H1 (cell line): ENCODE results near the gene STXBP5. TPM values are rescaled to one million over a fixed set of nuclear protein-coding genes. Genes with fewer than 3 reads are reported as not detected.

Experiments
- CTCF ChIA-PET: fragments of 300-600 bp; sonication (Branson Sonifier 250); formaldehyde crosslinking; loops from one replicate; lab custom pipeline; 2021; ENCODE audit not compliant: partially characterized antibody; lab: Charles Lee
- POLR2A ChIA-PET: fragments of 300-600 bp; sonication (Branson Sonifier 250); formaldehyde crosslinking; loops from one replicate; lab custom pipeline; 2021; ENCODE audit warnings: inconsistent platforms; ENCODE audit not compliant: partially characterized antibody; lab: Charles Lee
- DNase-seq, 2 experiments: peaks; one replicate each; pipeline versions ENCODE4 v3.0.0 to v3.0.0-alpha.2; 2010 to 2022; ENCODE audit warnings: low spot score in 2 of 2, low read depth in 1 of 2, mixed read lengths in 1 of 2
- FAIRE-seq: peaks from 2 replicates; lab custom pipeline; 2011; peaks lifted over from hg19 to GRCh38; lab: Jason Lieb, UNC
- H2AFZ ChIP-seq: 2 replicates; pipeline ENCODE4 v1.8.1; 2012; ENCODE audit warnings: low read length, inconsistent platforms
- H2AK5ac ChIP-seq: 2 replicates; pipeline ENCODE4 v1.6.1; 2013; ENCODE audit warnings: low read depth, low read length
- H2BK120ac ChIP-seq: replicated peaks from 2 replicates; pipeline ENCODE3; 2013; ENCODE audit warnings: low read depth, low read length, inconsistent platforms
- H2BK12ac ChIP-seq: 2 replicates; pipeline ENCODE4 v1.6.1; 2013; ENCODE audit warnings: low read depth, low read length
- H2BK15ac ChIP-seq: 2 replicates; pipeline ENCODE4 v1.6.1; 2013; ENCODE audit warnings: low read length
- H2BK20ac ChIP-seq: 2 replicates; pipeline ENCODE4 v1.6.1; 2013; ENCODE audit warnings: low read length
- H2BK5ac ChIP-seq: 2 replicates; pipeline ENCODE4 v1.6.1; 2013; ENCODE audit warnings: low read depth, low read length
- H3K14ac ChIP-seq: 2 replicates; pipeline ENCODE4 v1.6.1; 2013; ENCODE audit warnings: inconsistent platforms; ENCODE audit not compliant: insufficient read length
- H3K18ac ChIP-seq: 2 replicates; pipeline ENCODE4 v1.6.1; 2013; ENCODE audit warnings: low read length; ENCODE audit errors: extremely low read depth
- H3K23ac ChIP-seq: 2 replicates; pipeline ENCODE4 v1.6.1; 2013; ENCODE audit warnings: inconsistent platforms; ENCODE audit not compliant: insufficient read length
- H3K23me2 ChIP-seq: 2 replicates; pipeline ENCODE4 v1.6.1; 2013; ENCODE audit warnings: low read depth, low read length
- H3K27ac ChIP-seq: 2 replicates; pipeline ENCODE4 v1.6.1; 2011; ENCODE audit warnings: low read depth, low read length, inconsistent platforms
- H3K27me3 ChIP-seq, 4 experiments: replicated peaks in 1 of 4; 1 replicate in 1 of 4; 2 replicates in 3 of 4; pipeline versions ENCODE4 v1.6.1 to v1.8.1; 2011 to 2013; ENCODE audit warnings: low read length in 3 of 4, mild to moderate bottlenecking in 3 of 4, inconsistent platforms in 2 of 4, mixed read lengths in 2 of 4, moderate library complexity in 1 of 4; ENCODE audit not compliant: control insufficient read depth in 3 of 4, insufficient read depth in 3 of 4; ENCODE audit errors: extremely low read depth in 1 of 4
- H3K36me3 ChIP-seq, 4 experiments: 2 replicates each; pipeline versions ENCODE4 v1.6.1 to v1.8.1; 2011 to 2013; ENCODE audit warnings: mild to moderate bottlenecking in 4 of 4, low read length in 3 of 4, moderate library complexity in 2 of 4, control low read depth in 1 of 4, inconsistent platforms in 1 of 4; ENCODE audit not compliant: insufficient read depth in 4 of 4, control insufficient read depth in 2 of 4
- H3K4ac ChIP-seq: replicated peaks from 2 replicates; pipeline ENCODE3; 2013; ENCODE audit warnings: low read length, low read depth, mixed read lengths, inconsistent platforms; ENCODE audit not compliant: insufficient read length
- H3K4me1 ChIP-seq, 4 experiments: replicated peaks in 1 of 4; 1 replicate in 1 of 4; 2 replicates in 3 of 4; pipeline versions ENCODE4 v1.6.1 to v1.8.1; 2011 to 2013; ENCODE audit warnings: low read length in 3 of 4, inconsistent platforms in 2 of 4, mixed read lengths in 1 of 4; ENCODE audit not compliant: insufficient read depth in 4 of 4, control insufficient read depth in 3 of 4
- H3K4me2 ChIP-seq, 2 experiments: 2 replicates each; pipeline versions ENCODE4 v1.6.1 to v1.8.1; 2011 to 2013; ENCODE audit warnings: low read depth in 2 of 2, low read length in 2 of 2, control low read depth in 1 of 2, inconsistent platforms in 1 of 2, mild to moderate bottlenecking in 1 of 2; ENCODE audit not compliant: insufficient read depth in 1 of 2
- H3K4me3 ChIP-seq, 4 experiments: fragments of 200-600, 300-600 bp in 1 of 4; sonication (generic), shearing (Covaris generic), sonication (Bioruptor Twin) in 1 of 4; 2 replicates each; pipeline versions ENCODE4 v1.5.1 to v1.8.1; 2011 to 2016; ENCODE audit warnings: low read length in 4 of 4, low read depth in 3 of 4, control low read depth in 2 of 4, inconsistent platforms in 2 of 4, mild to moderate bottlenecking in 2 of 4, mixed read lengths in 1 of 4, moderate library complexity in 1 of 4; ENCODE audit not compliant: insufficient read depth in 2 of 4; ENCODE audit errors: extremely low read depth in 1 of 4
- H3K56ac ChIP-seq: replicated peaks from 2 replicates; pipeline ENCODE3; 2013; ENCODE audit warnings: low read depth, mild to moderate bottlenecking, mixed read lengths, low read length, inconsistent platforms; ENCODE audit not compliant: insufficient read length
- H3K79me1 ChIP-seq: 2 replicates; pipeline ENCODE4 v1.6.1; 2013; ENCODE audit warnings: low read depth, low read length, control low read depth
- H3K79me2 ChIP-seq, 2 experiments: 2 replicates each; pipeline versions ENCODE4 v1.6.1 to v1.8.1; 2012 to 2013; ENCODE audit warnings: low read length in 2 of 2, mild to moderate bottlenecking in 2 of 2, inconsistent platforms in 1 of 2; ENCODE audit not compliant: insufficient read depth in 2 of 2, control insufficient read depth in 1 of 2
- H3K9ac ChIP-seq, 4 experiments: replicated peaks in 1 of 4; 1 replicate in 1 of 4; 2 replicates in 3 of 4; pipeline versions ENCODE4 v1.6.1 to v1.8.1; 2011 to 2013; ENCODE audit warnings: low read depth in 3 of 4, low read length in 3 of 4, control low read depth in 2 of 4, mild to moderate bottlenecking in 2 of 4, moderate library complexity in 2 of 4, inconsistent platforms in 1 of 4; ENCODE audit errors: extremely low read depth in 1 of 4
- H3K9me3 ChIP-seq, 2 experiments: 2 replicates each; pipeline versions ENCODE4 v1.6.1 to v1.8.1; 2012 to 2013; ENCODE audit warnings: mild to moderate bottlenecking in 2 of 2, moderate library complexity in 2 of 2, control low read depth in 1 of 2, inconsistent platforms in 1 of 2, low read depth in 1 of 2, low read length in 1 of 2, mixed read lengths in 1 of 2; ENCODE audit not compliant: insufficient read depth in 2 of 2
- H4K20me1 ChIP-seq, 2 experiments: replicated peaks in 1 of 2; 2 replicates each; pipeline versions ENCODE3 to v1.8.1; 2011 to 2013; ENCODE audit warnings: inconsistent platforms in 2 of 2, low read length in 2 of 2, mild to moderate bottlenecking in 1 of 2; ENCODE audit not compliant: insufficient read depth in 2 of 2, control insufficient read depth in 1 of 2
- H4K5ac ChIP-seq: 2 replicates; pipeline ENCODE4 v1.6.1; 2013; ENCODE audit warnings: low read length, low read depth, mixed read lengths, inconsistent platforms; ENCODE audit not compliant: insufficient read length
- H4K8ac ChIP-seq: 2 replicates; pipeline ENCODE4 v1.8.0; 2013; ENCODE audit warnings: mild to moderate bottlenecking, moderate library complexity, low read length, inconsistent platforms; ENCODE audit not compliant: insufficient read depth; ENCODE audit errors: extremely low read depth
- H4K91ac ChIP-seq: replicated peaks from 2 replicates; pipeline ENCODE3; 2013; ENCODE audit warnings: low read length, mixed read lengths, inconsistent platforms; ENCODE audit not compliant: insufficient read length
- WGBS, 2 experiments: shearing (Covaris generic) in 1 of 2; methylation state at CpG; one replicate each; pipeline versions ENCODE4 v1.1.6 to v1.1.7; 2013 to 2015; ENCODE audit warnings: low lambda C conversion rate in 2 of 2, mixed read lengths in 2 of 2, inconsistent platforms in 1 of 2, low coverage in 1 of 2, missing lambda C conversion rate in 1 of 2; ENCODE audit not compliant: insufficient replicate concordance in 2 of 2, insufficient coverage in 1 of 2, insufficient read length in 1 of 2; ENCODE audit errors: extremely low coverage in 1 of 2, missing lambda C conversion rate in 1 of 2; 5-methylcytosine and 5-hydroxymethylcytosine counted together
- polyA plus RNA-seq, 7 experiments: library from polyadenylated mRNA; depleted of rRNA in 3 of 7; stranded (reverse) in 5 of 7; unstranded in 2 of 7; fragments of >200 nt in 5 of 7; fragments of 200-250 nt in 2 of 7; gene quantifications; 1 replicate in 5 of 7; 2 replicates in 1 of 7; 4 replicates in 1 of 7; pipeline versions ENCODE4 v1.2.1 to v1.2.3, GENCODE V29; 2011 to 2013; ENCODE audit warnings: missing spikeins in 2 of 7, mixed read lengths in 2 of 7
- total RNA-seq: library from RNA; stranded (reverse); fragmentation: NEBNext Ultra II Directional; extraction: Animal tissue kit (Norgen Biotek cat#: 25700); gene quantifications from 2 replicates; pipeline ENCODE4 v1.2.1, GENCODE V29; 2021
- TF ChIP-seq, protein P1 (sequence below): fragments of 300-600 bp; sonication (generic); IDR thresholded peaks from 2 replicates; pipeline ENCODE4 v1.7.1; 2012; ENCODE audit warnings: low read length, moderate library complexity, mild to moderate bottlenecking, inconsistent platforms; ENCODE audit not compliant: insufficient replicate concordance

The STXBP5 gene
- total and polyA plus RNA-seq, 2 of the 8 experiments (the other 6 are each of a cell fraction or from before 2014, with no cell fraction given) = 2.7 to 10.8 TPM

GRCh38 chr6:147185216-147185615 lies 19.0 kb upstream of the STXBP5 start:
- no peak overlapping the region for H2AFZ ChIP-seq
- WGBS, 2 experiments = 94% methylated on average over 3 of the region's 3 CpGs; no CpG with 5 or more reads in 1 of the 2 experiments
- CTCF ChIA-PET = no interaction called here
- TF ChIP-seq, protein P1, sequence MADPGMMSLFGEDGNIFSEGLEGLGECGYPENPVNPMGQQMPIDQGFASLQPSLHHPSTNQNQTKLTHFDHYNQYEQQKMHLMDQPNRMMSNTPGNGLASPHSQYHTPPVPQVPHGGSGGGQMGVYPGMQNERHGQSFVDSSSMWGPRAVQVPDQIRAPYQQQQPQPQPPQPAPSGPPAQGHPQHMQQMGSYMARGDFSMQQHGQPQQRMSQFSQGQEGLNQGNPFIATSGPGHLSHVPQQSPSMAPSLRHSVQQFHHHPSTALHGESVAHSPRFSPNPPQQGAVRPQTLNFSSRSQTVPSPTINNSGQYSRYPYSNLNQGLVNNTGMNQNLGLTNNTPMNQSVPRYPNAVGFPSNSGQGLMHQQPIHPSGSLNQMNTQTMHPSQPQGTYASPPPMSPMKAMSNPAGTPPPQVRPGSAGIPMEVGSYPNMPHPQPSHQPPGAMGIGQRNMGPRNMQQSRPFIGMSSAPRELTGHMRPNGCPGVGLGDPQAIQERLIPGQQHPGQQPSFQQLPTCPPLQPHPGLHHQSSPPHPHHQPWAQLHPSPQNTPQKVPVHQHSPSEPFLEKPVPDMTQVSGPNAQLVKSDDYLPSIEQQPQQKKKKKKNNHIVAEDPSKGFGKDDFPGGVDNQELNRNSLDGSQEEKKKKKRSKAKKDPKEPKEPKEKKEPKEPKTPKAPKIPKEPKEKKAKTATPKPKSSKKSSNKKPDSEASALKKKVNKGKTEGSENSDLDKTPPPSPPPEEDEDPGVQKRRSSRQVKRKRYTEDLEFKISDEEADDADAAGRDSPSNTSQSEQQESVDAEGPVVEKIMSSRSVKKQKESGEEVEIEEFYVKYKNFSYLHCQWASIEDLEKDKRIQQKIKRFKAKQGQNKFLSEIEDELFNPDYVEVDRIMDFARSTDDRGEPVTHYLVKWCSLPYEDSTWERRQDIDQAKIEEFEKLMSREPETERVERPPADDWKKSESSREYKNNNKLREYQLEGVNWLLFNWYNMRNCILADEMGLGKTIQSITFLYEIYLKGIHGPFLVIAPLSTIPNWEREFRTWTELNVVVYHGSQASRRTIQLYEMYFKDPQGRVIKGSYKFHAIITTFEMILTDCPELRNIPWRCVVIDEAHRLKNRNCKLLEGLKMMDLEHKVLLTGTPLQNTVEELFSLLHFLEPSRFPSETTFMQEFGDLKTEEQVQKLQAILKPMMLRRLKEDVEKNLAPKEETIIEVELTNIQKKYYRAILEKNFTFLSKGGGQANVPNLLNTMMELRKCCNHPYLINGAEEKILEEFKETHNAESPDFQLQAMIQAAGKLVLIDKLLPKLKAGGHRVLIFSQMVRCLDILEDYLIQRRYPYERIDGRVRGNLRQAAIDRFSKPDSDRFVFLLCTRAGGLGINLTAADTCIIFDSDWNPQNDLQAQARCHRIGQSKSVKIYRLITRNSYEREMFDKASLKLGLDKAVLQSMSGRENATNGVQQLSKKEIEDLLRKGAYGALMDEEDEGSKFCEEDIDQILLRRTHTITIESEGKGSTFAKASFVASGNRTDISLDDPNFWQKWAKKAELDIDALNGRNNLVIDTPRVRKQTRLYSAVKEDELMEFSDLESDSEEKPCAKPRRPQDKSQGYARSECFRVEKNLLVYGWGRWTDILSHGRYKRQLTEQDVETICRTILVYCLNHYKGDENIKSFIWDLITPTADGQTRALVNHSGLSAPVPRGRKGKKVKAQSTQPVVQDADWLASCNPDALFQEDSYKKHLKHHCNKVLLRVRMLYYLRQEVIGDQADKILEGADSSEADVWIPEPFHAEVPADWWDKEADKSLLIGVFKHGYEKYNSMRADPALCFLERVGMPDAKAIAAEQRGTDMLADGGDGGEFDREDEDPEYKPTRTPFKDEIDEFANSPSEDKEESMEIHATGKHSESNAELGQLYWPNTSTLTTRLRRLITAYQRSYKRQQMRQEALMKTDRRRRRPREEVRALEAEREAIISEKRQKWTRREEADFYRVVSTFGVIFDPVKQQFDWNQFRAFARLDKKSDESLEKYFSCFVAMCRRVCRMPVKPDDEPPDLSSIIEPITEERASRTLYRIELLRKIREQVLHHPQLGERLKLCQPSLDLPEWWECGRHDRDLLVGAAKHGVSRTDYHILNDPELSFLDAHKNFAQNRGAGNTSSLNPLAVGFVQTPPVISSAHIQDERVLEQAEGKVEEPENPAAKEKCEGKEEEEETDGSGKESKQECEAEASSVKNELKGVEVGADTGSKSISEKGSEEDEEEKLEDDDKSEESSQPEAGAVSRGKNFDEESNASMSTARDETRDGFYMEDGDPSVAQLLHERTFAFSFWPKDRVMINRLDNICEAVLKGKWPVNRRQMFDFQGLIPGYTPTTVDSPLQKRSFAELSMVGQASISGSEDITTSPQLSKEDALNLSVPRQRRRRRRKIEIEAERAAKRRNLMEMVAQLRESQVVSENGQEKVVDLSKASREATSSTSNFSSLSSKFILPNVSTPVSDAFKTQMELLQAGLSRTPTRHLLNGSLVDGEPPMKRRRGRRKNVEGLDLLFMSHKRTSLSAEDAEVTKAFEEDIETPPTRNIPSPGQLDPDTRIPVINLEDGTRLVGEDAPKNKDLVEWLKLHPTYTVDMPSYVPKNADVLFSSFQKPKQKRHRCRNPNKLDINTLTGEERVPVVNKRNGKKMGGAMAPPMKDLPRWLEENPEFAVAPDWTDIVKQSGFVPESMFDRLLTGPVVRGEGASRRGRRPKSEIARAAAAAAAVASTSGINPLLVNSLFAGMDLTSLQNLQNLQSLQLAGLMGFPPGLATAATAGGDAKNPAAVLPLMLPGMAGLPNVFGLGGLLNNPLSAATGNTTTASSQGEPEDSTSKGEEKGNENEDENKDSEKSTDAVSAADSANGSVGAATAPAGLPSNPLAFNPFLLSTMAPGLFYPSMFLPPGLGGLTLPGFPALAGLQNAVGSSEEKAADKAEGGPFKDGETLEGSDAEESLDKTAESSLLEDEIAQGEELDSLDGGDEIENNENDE = no peak

More at GRCh38 chr6:147185216-147185615, 19.0 kb upstream of the STXBP5 start:
- FAIRE-seq (no peak), DNase-seq (no peak)
- Histone ChIP-seq H3K9ac (no peak overlapping the region), H3K79me1 (no peaks in the 10 kb centered on the region), H3K36me3 (no peaks in the 10 kb centered on the region), H2BK15ac (no peak overlapping the region), H3K79me2 (no peaks in the 10 kb centered on the region), H4K8ac (no peak overlapping the region), H2BK5ac (no peak overlapping the region), H2AK5ac (no peak overlapping the region), H3K14ac (no peak overlapping the region), H3K4me3 (no peak overlapping the region), H3K18ac (no peak overlapping the region), H3K27ac (no peak overlapping the region), H3K27me3 (no peaks in the 10 kb centered on the region), H3K56ac (no peak overlapping the region), H4K5ac (no peak overlapping the region), H2BK12ac (no peak overlapping the region), H3K23ac (no peak overlapping the region), H2BK120ac (no peak overlapping the region), H3K4me2 (no peak overlapping the region), H4K91ac (no peak overlapping the region), H4K20me1 (no peaks in the 10 kb centered on the region), H3K4ac (no peak overlapping the region), H3K4me1 (no peaks in the 10 kb centered on the region), H2BK20ac (no peak overlapping the region), H3K23me2 (no peaks in the 10 kb centered on the region), H3K9me3 (no peaks in the 10 kb centered on the region)
- POLR2A ChIA-PET = no interaction called here
